HEK293T (cell line): ENCODE measurements around the gene PYGM.

Experiments used
- ARNT ChIP-seq: fragments of 450-650 bp; IDR thresholded peaks from 2 replicates; pipeline ENCODE4 v1.6.1; 2017; ENCODE audit warnings: mild to moderate bottlenecking
- BHLHE40 ChIP-seq: fragments of 450-650 bp; IDR thresholded peaks from 2 replicates; pipeline ENCODE4 v1.6.1; 2016; ENCODE audit warnings: mild to moderate bottlenecking, moderate library complexity, borderline replicate concordance
- CTBP1 ChIP-seq: fragments of 450-650 bp; IDR thresholded peaks from 2 replicates; pipeline ENCODE4 v1.6.1; 2016; ENCODE audit warnings: borderline replicate concordance
- FOXA1 ChIP-seq: fragments of 450-650 bp; IDR thresholded peaks from 2 replicates; pipeline ENCODE4 v1.6.1; 2016; ENCODE audit warnings: mild to moderate bottlenecking
- FOXM1 ChIP-seq: fragments of 450-650 bp; IDR thresholded peaks from 2 replicates; pipeline ENCODE4 v1.6.1; 2017; ENCODE audit warnings: mild to moderate bottlenecking, borderline replicate concordance
- LEF1 ChIP-seq: fragments of 450-650 bp; IDR thresholded peaks from 2 replicates; pipeline ENCODE4 v1.6.1; 2017; ENCODE audit warnings: mild to moderate bottlenecking, borderline replicate concordance
- PKNOX1 ChIP-seq: fragments of 450-650 bp; IDR thresholded peaks from 2 replicates; pipeline ENCODE4 v1.6.1; 2016
- SP1 ChIP-seq: fragments of 450-650 bp; IDR thresholded peaks from 2 replicates; pipeline ENCODE4 v1.6.1; 2017
- SUZ12 ChIP-seq: fragments of 450-650 bp; IDR thresholded peaks from 2 replicates; pipeline ENCODE4 v1.6.1; 2016; ENCODE audit warnings: mild to moderate bottlenecking
- ZNF384 ChIP-seq: fragments of 450-650 bp; IDR thresholded peaks from 2 replicates; pipeline ENCODE4 v1.6.1; 2016

GRCh38 chr11:64762674-64763525, 3.1 kb upstream of the PYGM start:
- TF ChIP-seq FOXM1 (no peak), ZNF384 (no peak), BHLHE40 (no peak), SUZ12 (no peak), PKNOX1 (no peak), FOXA1 (no peak), ARNT (no peak), CTBP1 (no peak), LEF1 (no peak), SP1 (no peak)
